Sciatic nerve (tissue), 2 donors: ENCODE data around the gene GSG1L. TPM values are rescaled to one million over a fixed set of nuclear protein-coding genes. Genes with fewer than 3 reads are reported as not detected.

ENCODE experiments used
- ATAC-seq: fragments of 200-7000 bp; cut with Tn5 transposase; one replicate; pipeline ENCODE4 v1.9.1; 2020; ENCODE audit warnings: mild to moderate bottlenecking, moderate library complexity
- DNase-seq: peaks from one replicate; pipeline ENCODE4 v3.0.0-alpha.2; 2020; ENCODE audit warnings: low spot score
- intact Hi-C: fragments of 100-400 bp; cut with DNase I; formaldehyde crosslinking; loops from one replicate; pipeline ENCODE4 v1.14.2; 2022
- total RNA-seq: library from RNA; stranded (reverse); fragmentation: NEBNext Ultra II Directional; extraction: Animal tissue kit (Norgen Biotek cat#: 25700); gene quantifications from one replicate; pipeline ENCODE4 v1.2.1, GENCODE V29; 2021
- donor health status: DM: no; HTN: no; CAD: no.
- donor health status: DM: no; HTN: no; CAD: no.

The GSG1L gene
- total RNA-seq, 1 donor from 2014 or later = 0.62 TPM

- no peak for ATAC-seq
- intact Hi-C loops = no loop called here
- no peak for DNase-seq
These were observed 301.1 kb downstream of the GSG1L start for GRCh38 chr16:27762441-27762840.

GRCh38 chr16:27761816-27762215, 301.7 kb downstream of the GSG1L start:
- ATAC-seq = no peak

GRCh38 chr16:27760789-27761176, 302.7 kb downstream of the GSG1L start:
- ATAC-seq (no peak), DNase-seq (no peak)
- intact Hi-C loops = no loop called here

More at GRCh38 chr16:27761816-27762215, 301.7 kb downstream of the GSG1L start:
- intact Hi-C loops = no loop called here
- no peak for DNase-seq

- intact Hi-C loops = no loop called here
- ATAC-seq (no peak), DNase-seq (no peak)
These were observed 303.3 kb downstream of the GSG1L start for GRCh38 chr16:27759967-27760788.

GRCh38 chr16:27759301-27759871, 304.1 kb downstream of the GSG1L start:
- ATAC-seq (no peak), DNase-seq (no peak)
- intact Hi-C loops = no loop called here

GRCh38 chr16:27758544-27758943, 305.0 kb downstream of the GSG1L start:
- DNase-seq (no peak), ATAC-seq (no peak)
- intact Hi-C loops = no loop called here

- intact Hi-C loops = no loop called here
- no peak for DNase-seq
- no peak for ATAC-seq
These were observed 307.1 kb downstream of the GSG1L start for GRCh38 chr16:27756206-27756970.

- intact Hi-C loops = no loop called here
- ATAC-seq (peak; percentile 84), DNase-seq (no peak)
These were observed 308.5 kb downstream of the GSG1L start for GRCh38 chr16:27754788-27755690.

- intact Hi-C loops = no loop called here
- DNase-seq (no peak), ATAC-seq (no peak)
These were observed 310.0 kb downstream of the GSG1L start for GRCh38 chr16:27753563-27753962.

- intact Hi-C loops = no loop called here
- ATAC-seq (no peak), DNase-seq (no peak)
These were observed 311.3 kb downstream of the GSG1L start for GRCh38 chr16:27752241-27752640.

GRCh38 chr16:27751676-27752075, 311.8 kb downstream of the GSG1L start:
- no peak for ATAC-seq
- no peak for DNase-seq
- intact Hi-C loops = no loop called here

- no peak for ATAC-seq
- intact Hi-C loops = no loop called here
- no peak for DNase-seq
These were observed 312.3 kb downstream of the GSG1L start for GRCh38 chr16:27751233-27751632.

- intact Hi-C loops = no loop called here
- no peak for DNase-seq
- no peak for ATAC-seq
These were observed 313.6 kb downstream of the GSG1L start for GRCh38 chr16:27749946-27750345.

GRCh38 chr16:27749547-27749875, 314.0 kb downstream of the GSG1L start:
- no peak for DNase-seq
- no peak for ATAC-seq
- intact Hi-C loops = no loop called here

GRCh38 chr16:27748868-27749546, 314.5 kb downstream of the GSG1L start:
- intact Hi-C loops = no loop called here
- ATAC-seq (peak; percentile 88), DNase-seq (no peak)

GRCh38 chr16:27747946-27748345, 315.6 kb downstream of the GSG1L start:
- ATAC-seq (no peak), DNase-seq (no peak)
- intact Hi-C loops = no loop called here

- ATAC-seq = no peak
- intact Hi-C loops = no loop called here
- no peak for DNase-seq
These were observed 317.2 kb downstream of the GSG1L start for GRCh38 chr16:27746076-27746855.

GRCh38 chr16:27745348-27745747, 318.2 kb downstream of the GSG1L start:
- intact Hi-C loops = no loop called here
- ATAC-seq = no peak
- DNase-seq = no peak
